Measurements from ENCODE around the gene C5orf46. TPM values are rescaled to one million over a fixed set of nuclear protein-coding genes. Genes with fewer than 3 reads are reported as not detected.

The C5orf46 gene
- total and polyA plus RNA-seq, 2 donors (not counting 3 experiments of a cell fraction or from before 2014, with no cell fraction given): 0.66 TPM; not detected in 1

DNA sequence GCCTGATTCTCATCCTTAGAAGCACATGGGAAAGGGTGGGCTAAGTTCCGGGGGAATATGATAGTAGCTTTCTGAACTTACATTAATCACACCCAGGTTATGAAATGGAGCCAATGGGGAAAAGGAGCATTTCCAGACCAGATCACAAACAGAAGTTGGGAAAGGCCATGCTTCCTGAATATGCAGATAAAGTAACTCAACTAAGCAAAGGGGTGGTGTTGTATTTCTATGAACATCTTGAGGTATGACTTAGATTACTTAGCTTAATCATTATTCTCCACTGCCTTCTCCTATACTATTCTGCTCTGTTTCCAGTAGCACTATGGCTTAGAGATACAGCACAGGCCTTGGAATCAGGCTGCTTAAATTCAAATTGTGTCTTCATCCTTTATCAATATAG lies 10.5 kb downstream of the C5orf46 start:
- BruUV-seq (replicated peaks): no TSS peak
- Histone ChIP-seq H3K9me3 (replicated peaks; ENCODE audit: control insufficient read depth, insufficient read depth, low read length) (no peaks in the 10 kb centered on the region), H3K36me3 (ENCODE audit: control insufficient read depth in 2 of 2, extremely low read depth in 1 of 2, insufficient read depth in 2 of 2, low read length in 2 of 2) (no peaks in the 10 kb centered on the region), H3K79me2 (ENCODE audit: control insufficient read depth, insufficient read depth, low read length) (no peaks in the 10 kb centered on the region), H3K9me1 (replicated peaks; ENCODE audit: control insufficient read depth, extremely low read depth, insufficient read depth, low read length) (no peaks in the 10 kb centered on the region), H3K9ac (replicated peaks; ENCODE audit: extremely low read depth, insufficient read depth, low read length) (no peak overlapping the region), H3K4me2 (ENCODE audit: insufficient read depth, low read length) (no peak overlapping the region), H3K27me3 (ENCODE audit: control insufficient read depth in 2 of 2, insufficient read depth in 2 of 2, low read length in 2 of 2) (no peaks in the 10 kb centered on the region), H4K20me1 (replicated peaks; ENCODE audit: control insufficient read depth, extremely low read depth, insufficient read depth, low read length) (no peaks in the 10 kb centered on the region), H3K4me1 (ENCODE audit: control insufficient read depth, extremely low read depth, insufficient read depth, low read length) (peaks cover 36% of the 10 kb centered on the region), H2AFZ (ENCODE audit: low read depth, low read length) (no peak overlapping the region), H3K27ac (ENCODE audit: insufficient read depth, low read depth, low read length) (no peak overlapping the region), H3K4me3 (replicated peaks in 1 of 3; ENCODE audit: insufficient read depth in 1 of 3, low read depth in 1 of 3, low read length in 3 of 3) (no peak overlapping the region)
- DNase-seq (ENCODE audit: low read depth, low spot score) (no peak), FAIRE-seq (no peak)
- ChIA-PET POLR2A (no interaction called here), CTCF (interaction anchor here (1.4 kb wide), 1 partner anchor 9 kb away, joined by 5 read pairs; no protein-coding TSS in a partner anchor)
- intact Hi-C loops (cut with micrococcal nuclease) (no loop called here), dilution Hi-C loops (cut with MboI; ENCODE audit: extremely low pct_ligation_motif_present, low sequenced_read_pairs) (no loop called here)
- TF ChIP-seq POLR2AphosphoS5 (IDR thresholded peaks at IDR 0.05; ENCODE audit: insufficient read depth, low read depth, low read length) (no peak), MYC (IDR thresholded peaks at IDR 0.05; ENCODE audit: low read depth, low read length) (no peak), CTCF (IDR thresholded peaks at IDR 0.05; ENCODE audit: extremely low read depth in 1 of 2, insufficient read depth in 1 of 2, low read depth in 1 of 2, low read length in 2 of 2) (no peak), GATA2 (IDR thresholded peaks at IDR 0.05; ENCODE audit: insufficient read depth, insufficient read length, low read depth, low read length) (no peak), FOS (IDR thresholded peaks at IDR 0.05; ENCODE audit: borderline replicate concordance, insufficient read depth, low read length) (no peak), EZH2 (IDR thresholded peaks at IDR 0.05; ENCODE audit: borderline replicate concordance, low read depth, low read length, severe bottlenecking) (no peak), POLR2A (IDR thresholded peaks at IDR 0.05; ENCODE audit: low read depth, low read length) (no peak)
- TF ChIP-seq, protein P1, sequence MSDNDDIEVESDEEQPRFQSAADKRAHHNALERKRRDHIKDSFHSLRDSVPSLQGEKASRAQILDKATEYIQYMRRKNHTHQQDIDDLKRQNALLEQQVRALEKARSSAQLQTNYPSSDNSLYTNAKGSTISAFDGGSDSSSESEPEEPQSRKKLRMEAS (IDR thresholded peaks at IDR 0.05; ENCODE audit: insufficient read depth, insufficient read length): no peak

Measured in endothelial cell of umbilical vein (primary cell).